Measurements from ENCODE around the gene CABLES2.

CABLES2 gene

GRCh38 chr20:62370115-62370806 is 36.8 kb downstream of the CABLES2 start:
- no peak for DNase-seq (ENCODE audit: low read depth)
- no peak overlapping the region for H3K4me3 ChIP-seq (ENCODE audit: low read length)
- TF ChIP-seq CTCF (conservative IDR thresholded peaks at IDR 0.05; ENCODE audit: low read depth, low read length), result no peak

- no peak for TF ChIP-seq CTCF (conservative IDR thresholded peaks at IDR 0.05; ENCODE audit: low read depth, low read length)
- no peak overlapping the region for H3K4me3 ChIP-seq (ENCODE audit: low read length)
- no peak for DNase-seq (ENCODE audit: low read depth)
These were observed 37.3 kb downstream of the CABLES2 start for GRCh38 chr20:62369815-62370114.

- peak overlapping the region; percentile 37 for H3K4me3 ChIP-seq (ENCODE audit: low read length)
- TF ChIP-seq CTCF (conservative IDR thresholded peaks at IDR 0.05; ENCODE audit: low read depth, low read length), result peak; percentile 43
- DNase-seq (ENCODE audit: low read depth), result peak; percentile 61
These were observed 37.9 kb downstream of the CABLES2 start for GRCh38 chr20:62368976-62369814.

GRCh38 chr20:62368392-62368975 is 38.6 kb downstream of the CABLES2 start:
- TF ChIP-seq CTCF (conservative IDR thresholded peaks at IDR 0.05; ENCODE audit: low read depth, low read length), result no peak
- H3K4me3 ChIP-seq (ENCODE audit: low read length), result peak overlapping the region; percentile 37
- DNase-seq (ENCODE audit: low read depth), result no peak

DNA sequence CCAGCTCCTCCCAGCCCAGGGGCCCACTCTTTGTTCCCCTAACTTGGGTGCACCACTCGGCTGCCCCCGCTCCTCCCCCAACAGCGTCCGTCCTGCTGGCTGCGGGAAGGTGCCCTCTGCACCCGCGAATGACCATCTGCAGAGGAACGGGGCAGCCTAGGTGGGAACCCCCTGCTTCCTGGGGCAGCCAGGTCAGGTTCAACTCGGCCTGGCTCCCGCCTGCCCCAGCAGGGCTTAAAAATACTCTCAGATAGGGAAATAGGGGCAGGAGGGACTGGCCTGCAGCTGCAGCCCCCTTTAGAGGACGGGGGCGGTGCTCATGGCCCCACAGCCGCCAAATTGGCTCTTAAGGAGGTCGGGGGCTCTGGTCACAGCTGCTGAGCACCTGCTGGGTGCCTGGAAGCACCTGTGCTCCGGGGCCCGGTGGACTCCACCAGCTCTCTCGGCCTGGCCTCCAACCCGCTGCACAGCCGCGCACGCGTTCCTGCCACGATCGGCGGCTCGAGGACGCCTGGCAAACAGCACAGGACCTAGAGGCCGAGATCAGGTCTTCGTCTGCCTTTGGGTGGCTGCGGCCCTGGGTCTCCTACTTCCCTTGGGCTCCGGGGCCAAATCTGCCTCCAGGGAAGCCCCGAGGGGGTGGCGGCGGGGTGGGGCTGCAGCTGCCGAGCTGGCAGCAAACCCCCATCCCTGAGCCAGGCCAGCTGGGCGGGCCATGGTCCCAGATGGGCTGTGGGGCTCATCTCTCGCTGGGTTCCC is 39.3 kb downstream of the CABLES2 start:
- H3K4me3 ChIP-seq (ENCODE audit: low read length), result peak overlapping the region; percentile 25
- no peak for TF ChIP-seq CTCF (conservative IDR thresholded peaks at IDR 0.05; ENCODE audit: low read depth, low read length)
- no peak for DNase-seq (ENCODE audit: low read depth)

DNA sequence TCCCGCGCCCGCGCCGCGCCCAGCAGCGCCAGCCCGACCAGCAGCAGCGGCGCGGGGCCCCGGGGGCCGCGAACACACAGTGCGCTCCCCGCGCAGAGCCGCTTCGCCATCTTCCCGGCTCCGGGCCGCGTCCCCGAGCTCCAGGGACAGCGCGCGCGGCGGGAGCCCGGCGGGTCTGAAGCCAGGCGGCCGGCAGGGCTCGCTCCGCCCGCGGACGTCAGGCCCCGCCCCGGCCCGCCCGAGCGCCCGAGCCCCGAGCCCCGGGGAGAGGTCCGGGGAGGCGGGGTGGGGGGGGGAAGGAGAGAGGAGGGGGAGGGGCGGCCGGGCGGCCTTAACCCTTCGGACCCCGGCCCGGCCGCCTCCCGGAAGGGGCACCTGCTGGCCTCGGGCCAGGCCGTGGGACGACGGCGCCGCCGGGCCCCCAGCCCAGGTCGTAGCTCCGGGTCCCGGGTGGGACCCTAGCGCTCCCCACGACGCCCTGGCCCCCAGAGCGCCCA is 39.9 kb downstream of the CABLES2 start, which contains the start of gene LAMA5:
TSS of gene LAMA5 (minus strand) at position 177 of the 497 bp plus-strand sequence. CDS start at position 110, 67 bp downstream.
- DNase-seq (ENCODE audit: low read depth), result no peak
- H3K4me3 ChIP-seq (ENCODE audit: low read length), result peak within 1 kb of the TSS; percentile 86
- TF ChIP-seq CTCF (conservative IDR thresholded peaks at IDR 0.05; ENCODE audit: low read depth, low read length), result no peak

All from retinal pigment epithelial cell (primary cell).